IMR-90 (cell line): ENCODE measurements around the gene ZNF385B. TPM values are rescaled to one million over a fixed set of nuclear protein-coding genes. Genes with fewer than 3 reads are reported as not detected.

ENCODE experiments used
- ATAC-seq: fragments of 200-7000 bp; cut with Tn5 transposase; 2 replicates; pipeline ENCODE4 v1.9.1; 2020; ENCODE audit warnings: low read depth, mild to moderate bottlenecking, moderate library complexity
- BruUV-seq: library from RNA; stranded (reverse); fragments of 400-500 nt; replicated peaks from 2 replicates; lab custom pipeline; 2021; lab: Mats Ljungman, UMichigan
- CTCF ChIA-PET: fragments of 300-600 bp; formaldehyde crosslinking; extraction: SDS; loops from one replicate; lab custom pipeline; 2021; ENCODE audit warnings: antibody characterized with exemption; lab: Yijun Ruan, JAX
- POLR2A ChIA-PET: fragments of 300-600 bp; sonication (Branson Sonifier 250); formaldehyde crosslinking; loops from one replicate; lab custom pipeline; 2022; ENCODE audit warnings: antibody characterized with exemption; ENCODE audit not compliant: unreplicated experiment; lab: Charles Lee
- DNase-seq: peaks from one replicate; pipeline ENCODE4 v3.0.0; 2013
- H2AFZ ChIP-seq: replicated peaks from 2 replicates; pipeline ENCODE3; 2013; ENCODE audit warnings: low read length, mild to moderate bottlenecking; ENCODE audit not compliant: poor library complexity
- H2AK5ac ChIP-seq: 2 replicates; pipeline ENCODE4 v1.6.1; 2013; ENCODE audit warnings: low read depth, low read length, inconsistent platforms
- H2AK9ac ChIP-seq: replicated peaks from 2 replicates; pipeline ENCODE3; 2013; ENCODE audit warnings: mild to moderate bottlenecking, low read depth, low read length, moderate library complexity; ENCODE audit not compliant: poor library complexity
- H2BK120ac ChIP-seq: 2 replicates; pipeline ENCODE4 v1.6.1; 2013; ENCODE audit warnings: low read depth, low read length, inconsistent platforms
- H2BK15ac ChIP-seq: 3 replicates; pipeline ENCODE4 v1.6.1; 2013; ENCODE audit warnings: low read depth, low read length, inconsistent platforms
- H2BK20ac ChIP-seq: 2 replicates; pipeline ENCODE4 v1.6.1; 2013; ENCODE audit warnings: low read depth, mild to moderate bottlenecking, inconsistent platforms, low read length, moderate library complexity
- H2BK5ac ChIP-seq: 2 replicates; pipeline ENCODE4 v1.6.1; 2013; ENCODE audit warnings: mild to moderate bottlenecking, low read depth, low read length, inconsistent platforms; ENCODE audit not compliant: poor library complexity, severe bottlenecking
- H3K14ac ChIP-seq: replicated peaks from 2 replicates; pipeline ENCODE4 v1.6.1; 2013; ENCODE audit warnings: low read depth, low read length, inconsistent platforms
- H3K18ac ChIP-seq: 2 replicates; pipeline ENCODE4 v1.6.1; 2013; ENCODE audit warnings: low read depth, low read length, control low read depth
- H3K23ac ChIP-seq: 2 replicates; pipeline ENCODE4 v1.6.1; 2013; ENCODE audit warnings: low read depth, low read length, inconsistent platforms
- H3K27ac ChIP-seq: 2 replicates; pipeline ENCODE4 v1.5.1; 2013; ENCODE audit warnings: mild to moderate bottlenecking, control low read depth, low read length; ENCODE audit not compliant: insufficient read depth
- H3K27me3 ChIP-seq: 2 replicates; pipeline ENCODE4 v1.6.1; 2013; ENCODE audit warnings: low read length; ENCODE audit not compliant: control insufficient read depth, insufficient read depth
- H3K36me3 ChIP-seq: 2 replicates; pipeline ENCODE4 v1.6.1; 2013; ENCODE audit warnings: low read length, mixed read lengths; ENCODE audit not compliant: control insufficient read depth, insufficient read depth
- H3K4ac ChIP-seq: 2 replicates; pipeline ENCODE4 v1.6.1; 2013; ENCODE audit warnings: low read depth, low read length, inconsistent platforms
- H3K4me1 ChIP-seq: 2 replicates; pipeline ENCODE4 v1.6.1; 2013; ENCODE audit warnings: low read length, mixed read lengths; ENCODE audit not compliant: control insufficient read depth, insufficient read depth
- H3K4me2 ChIP-seq: 2 replicates; pipeline ENCODE4 v1.6.1; 2013; ENCODE audit warnings: low read depth, mild to moderate bottlenecking, control low read depth, low read length, moderate library complexity
- H3K4me3 ChIP-seq: 2 replicates; pipeline ENCODE4 v1.5.1; 2013; ENCODE audit warnings: low read depth, mild to moderate bottlenecking, control low read depth, low read length, moderate library complexity; ENCODE audit not compliant: insufficient read depth
- H3K56ac ChIP-seq: 2 replicates; pipeline ENCODE4 v1.6.1; 2013; ENCODE audit warnings: low read length, inconsistent platforms; ENCODE audit not compliant: insufficient read depth; ENCODE audit errors: extremely low read depth
- H3K79me1 ChIP-seq, 2 experiments: 2 replicates each; pipeline ENCODE4 v1.6.1; 2013; ENCODE audit warnings: low read length in 2 of 2, inconsistent platforms in 1 of 2, low read depth in 1 of 2
- H3K9ac ChIP-seq: 2 replicates; pipeline ENCODE4 v1.6.1; 2013; ENCODE audit warnings: low read depth, low read length, control low read depth
- H3K9me1 ChIP-seq: 2 replicates; pipeline ENCODE4 v1.6.1; 2013; ENCODE audit warnings: low read length, inconsistent platforms; ENCODE audit not compliant: insufficient read depth
- H3K9me3 ChIP-seq: 2 replicates; pipeline ENCODE4 v1.6.1; 2013; ENCODE audit warnings: low read length; ENCODE audit not compliant: control insufficient read depth, insufficient read depth
- H4K20me1 ChIP-seq: 2 replicates; pipeline ENCODE4 v1.6.1; 2013; ENCODE audit warnings: low read length, inconsistent platforms; ENCODE audit not compliant: insufficient read depth
- H4K5ac ChIP-seq: 2 replicates; pipeline ENCODE4 v1.6.1; 2013; ENCODE audit warnings: mild to moderate bottlenecking, low read depth, low read length, control low read depth
- H4K8ac ChIP-seq, 2 experiments: 2 replicates each; pipeline ENCODE4 v1.6.1; 2013; ENCODE audit warnings: low read depth in 2 of 2, low read length in 2 of 2, control low read depth in 1 of 2, inconsistent platforms in 1 of 2
- H4K91ac ChIP-seq: 2 replicates; pipeline ENCODE4 v1.6.1; 2013; ENCODE audit warnings: low read depth, low read length, inconsistent platforms; ENCODE audit not compliant: insufficient read depth
- BHLHE40 ChIP-seq: fragments of 150-350 bp; IDR thresholded peaks from 2 replicates; pipeline ENCODE4 v1.6.1; 2016; ENCODE audit warnings: mild to moderate bottlenecking, low read depth, low read length
- POLR2A ChIP-seq: IDR thresholded peaks from 2 replicates; pipeline ENCODE4 v1.6.1; 2012; ENCODE audit warnings: mild to moderate bottlenecking, low read depth, low read length
- WGBS, 2 experiments: methylation state at CpG; one replicate each; pipeline versions ENCODE4 v1.1.5 to v1.1.7; 2013; ENCODE audit warnings: missing lambda C conversion rate in 2 of 2; ENCODE audit not compliant: insufficient read length in 1 of 2; ENCODE audit errors: extremely low coverage in 2 of 2; 5-methylcytosine and 5-hydroxymethylcytosine counted together
- dilution Hi-C: fragments of 300-500 bp; cut with HindIII; formaldehyde crosslinking; loops from one replicate; pipeline ENCODE4 v1.14.3; 2018; ENCODE audit warnings: low sequenced_read_pairs; ENCODE audit not compliant: unreplicated experiment
- in situ Hi-C: fragments of 300-500 bp; cut with MboI; formaldehyde crosslinking; loops from 3 replicates; pipeline ENCODE4 v1.14.3; 2019; ENCODE audit warnings: low sequenced_read_pairs, inconsistent platforms, mixed read lengths
- intact Hi-C: fragments of 100-400 bp; cut with micrococcal nuclease; formaldehyde crosslinking; loops from 2 replicates; pipeline ENCODE4 v1.10.0; 2022
- polyA plus RNA-seq, 3 experiments: library from polyadenylated mRNA; depleted of rRNA; stranded (reverse); fragments of >200 nt; gene quantifications; 2 replicates each; pipeline ENCODE4 v1.2.3, GENCODE V29; 2012; ENCODE audit warnings: low replicate concordance in 1 of 3
- total RNA-seq: library from RNA; depleted of rRNA; stranded (reverse); fragments of >200 nt; gene quantifications from 2 replicates; pipeline ENCODE4 v1.2.3, GENCODE V29; 2012

ZNF385B gene
- total and polyA plus RNA-seq, 2 of the 4 experiments (the other 2 are of a cell fraction), result not detected

DNA sequence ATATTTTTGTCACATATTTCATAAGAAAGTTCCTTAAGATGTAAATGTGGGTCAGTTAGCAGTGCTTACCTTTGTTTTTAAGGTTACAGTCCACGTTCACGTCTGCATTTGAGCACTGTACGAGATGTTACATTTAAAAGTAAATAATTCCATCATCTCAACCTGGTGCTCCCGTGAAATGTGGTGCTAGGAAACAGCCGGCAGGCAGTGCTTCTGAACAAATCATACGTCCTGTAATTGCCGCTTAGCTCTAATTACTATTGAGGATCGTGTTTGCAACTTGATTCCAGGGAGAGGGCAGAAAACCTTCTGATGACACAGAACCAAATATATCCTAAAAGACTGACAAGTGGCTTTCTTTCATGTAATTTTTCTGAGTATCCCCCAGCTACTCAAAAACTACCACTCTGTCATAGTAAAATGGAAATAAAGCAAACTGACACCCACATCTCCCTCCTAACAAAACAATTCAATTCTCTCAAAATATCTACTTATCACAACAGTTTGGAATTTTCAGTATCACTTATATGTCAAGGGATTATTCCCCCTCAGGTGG, 299.0 kb downstream of the ZNF385B start:
- ChIA-PET POLR2A (no interaction called here), CTCF (no interaction called here)
- Histone ChIP-seq H3K56ac (no peak overlapping the region), H2BK15ac (no peak overlapping the region), H2BK5ac (no peak overlapping the region), H3K4me2 (no peak overlapping the region), H4K20me1 (no peaks in the 10 kb centered on the region), H3K14ac (0 out of 2 replicates have a peak overlapping the region, but pooled peaks have one; percentile 9), H4K8ac (no peak overlapping the region), H3K23ac (no peak overlapping the region), H3K9ac (no peak overlapping the region), H3K18ac (no peak overlapping the region), H2BK120ac (no peak overlapping the region), H3K4me3 (no peak overlapping the region), H3K9me3 (no peaks in the 10 kb centered on the region), H3K4me1 (no peaks in the 10 kb centered on the region), H3K36me3 (no peaks in the 10 kb centered on the region), H3K27ac (no peak overlapping the region), H2AK5ac (no peak overlapping the region), H3K79me1 (no peaks in the 10 kb centered on the region), H3K4ac (no peak overlapping the region), H3K9me1 (no peaks in the 10 kb centered on the region), H2AFZ (no peak overlapping the region), H3K27me3 (no peaks in the 10 kb centered on the region), H4K5ac (no peak overlapping the region), H4K91ac (no peak overlapping the region), H2AK9ac (no peak overlapping the region), H2BK20ac (no peak overlapping the region)
- intact Hi-C loops (no loop called here), in situ Hi-C loops (no loop called here), dilution Hi-C loops (no loop called here)
- no CpG with 5 or more reads among the region's 8 CpGs for WGBS, 2 experiments
- no peak for DNase-seq
- no peak for TF ChIP-seq POLR2A
- TF ChIP-seq BHLHE40, result no peak
- ATAC-seq, result no peak
- no TSS peak for BruUV-seq
